IPS-11a (cell line): ENCODE measurements around the gene FAM107B.

Source experiments
- H3K4me3 ChIP-seq: one replicate; pipeline ENCODE4 v1.5.1; 2013; ENCODE audit warnings: low read depth, low read length, control low read depth

The FAM107B gene

DNA sequence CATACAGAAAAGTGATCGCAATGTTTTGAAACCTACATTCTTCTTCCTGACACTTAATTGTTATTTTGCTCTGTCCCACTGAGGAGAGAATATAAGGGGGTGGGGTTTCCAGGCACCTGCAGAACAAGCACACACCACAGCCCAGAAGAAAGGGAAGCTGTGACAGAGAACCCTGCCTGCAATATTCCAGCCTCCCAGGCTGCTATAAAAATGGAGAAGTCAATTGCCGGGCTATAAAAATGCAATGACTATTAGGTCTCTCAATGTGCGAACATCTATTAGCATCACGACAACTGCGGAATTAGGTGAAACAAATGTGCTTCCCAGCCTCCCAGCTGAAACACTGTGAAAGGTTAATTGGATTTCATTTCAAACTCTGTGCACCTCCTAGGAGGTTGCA lies 298.7 kb downstream of the FAM107B start:
- no peak overlapping the region for H3K4me3 ChIP-seq

DNA sequence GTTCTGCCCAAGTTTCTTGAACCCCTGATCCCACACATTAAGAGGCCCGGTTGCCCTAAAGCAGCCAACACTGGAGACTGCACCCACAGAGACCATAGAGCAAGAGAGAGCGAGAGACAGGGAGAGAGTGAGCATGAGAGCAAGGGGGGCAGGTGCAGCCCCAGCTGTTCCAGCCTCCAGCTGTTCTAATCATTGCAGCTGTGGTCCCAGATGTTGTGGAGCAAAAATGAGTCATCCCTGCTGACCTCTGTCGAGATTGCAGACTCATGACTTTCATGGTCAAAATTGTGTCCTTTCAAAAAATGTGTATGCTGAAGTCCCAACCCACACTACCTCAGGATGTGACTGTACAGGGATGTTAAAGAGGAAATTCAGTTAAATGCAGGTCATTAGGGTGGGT lies 300.0 kb downstream of the FAM107B start:
- no peak overlapping the region for H3K4me3 ChIP-seq

DNA sequence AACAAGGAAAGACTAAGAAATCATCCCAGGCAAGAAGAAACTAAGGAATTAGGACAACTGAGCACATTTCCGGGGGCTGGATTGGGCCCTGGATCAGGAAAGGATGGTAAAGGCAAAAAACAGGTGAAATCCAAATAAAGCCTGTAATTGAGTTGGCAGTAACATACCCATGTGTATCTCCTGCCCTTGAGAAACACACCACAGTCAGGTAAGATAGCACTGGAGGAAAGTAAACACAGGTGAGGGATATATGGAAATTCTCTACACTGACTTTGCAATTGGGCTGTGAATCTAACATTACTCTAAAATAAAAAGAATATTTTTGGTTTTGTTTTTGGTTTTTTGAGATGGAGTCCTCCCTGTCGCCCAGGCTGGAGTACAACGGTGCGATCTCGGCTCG lies 303.8 kb downstream of the FAM107B start:
- H3K4me3 ChIP-seq = no peak overlapping the region

DNA sequence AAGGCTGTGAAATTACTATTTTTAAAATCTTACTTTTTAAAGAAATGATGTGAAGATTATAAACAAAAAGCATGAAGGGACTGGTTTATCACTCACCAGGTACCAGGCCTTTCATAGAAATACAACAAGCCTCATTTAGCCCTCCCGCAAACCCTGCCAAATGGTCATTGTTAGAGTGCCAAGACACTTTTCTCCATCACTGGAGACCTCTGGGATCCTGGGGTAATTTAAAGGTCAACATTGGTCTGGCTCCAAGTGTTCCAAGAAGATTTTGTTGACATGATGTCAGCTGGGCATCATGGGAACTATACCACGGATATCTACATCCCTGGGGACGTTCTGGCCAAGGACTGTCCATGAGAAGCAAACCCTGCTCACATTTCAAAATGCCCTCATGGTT lies 306.0 kb downstream of the FAM107B start:
- H3K4me3 ChIP-seq = no peak overlapping the region
